Pancreas (tissue), 10 donors: ENCODE measurements around the gene ZPBP2. TPM values are rescaled to one million over a fixed set of nuclear protein-coding genes. Genes with fewer than 3 reads are reported as not detected.
"Not testable (repeated sequence)": the region's sequence is repeated elsewhere in the genome, so short reads cannot be mapped to it uniquely, and the experiment has no call there.

Source experiments
- ATAC-seq, 4 donors: fragments of 200-7000 bp; cut with Tn5 transposase; one replicate each; pipeline versions ENCODE4 v1.8.0 to v1.9.1; 2020; ENCODE audit warnings: mild to moderate bottlenecking in 4 of 4, moderate library complexity in 4 of 4
- DNase-seq, 6 donors: peaks; one replicate each; pipeline ENCODE4 v3.0.0-alpha.2; 2020
- FAIRE-seq: peaks from 2 replicates; lab custom pipeline; 2012; peaks lifted over from hg19 to GRCh38; lab: Jason Lieb, UNC
- H3K27ac ChIP-seq, 4 donors: fragments of 200-600 bp; sonication (generic); 1 replicate in 3 of 4; 2 replicates in 1 of 4; pipeline versions ENCODE4 v1.5.0 to v1.8.0; 2020
- H3K27me3 ChIP-seq, 4 donors: fragments of 200-600 bp; one replicate each; pipeline ENCODE4 v1.8.0; 2021
- H3K36me3 ChIP-seq, 3 donors: fragments of 200-600 bp; sonication (generic) in 1 of 3; one replicate each; pipeline versions ENCODE4 v1.5.0 to v1.8.0; 2020 to 2021
- H3K4me1 ChIP-seq, 3 donors: fragments of 200-600 bp; one replicate each; pipeline ENCODE4 v1.8.0; 2021
- H3K4me3 ChIP-seq, 4 donors: fragments of 200-600 bp; sonication (generic) in 2 of 4; one replicate each; pipeline versions ENCODE4 v1.5.0 to v1.8.0; 2020 to 2021
- H3K9me3 ChIP-seq, 4 donors: fragments of 200-600 bp; one replicate each; pipeline ENCODE4 v1.8.0; 2021
- CTCF ChIP-seq, 4 donors: fragments of 200-600 bp; sonication (generic) in 3 of 4; IDR thresholded peaks; one replicate each; pipeline versions ENCODE4 v1.5.0 to v1.8.0; 2021; ENCODE audit warnings: antibody characterized with exemption in 4 of 4
- WGBS, 2 donors: extraction: QIAGEN DNeasy Blood & Tissue Kit; methylation state at CpG; one replicate each; pipeline ENCODE4 v1.1.7; 2013; 5-methylcytosine and 5-hydroxymethylcytosine counted together
- intact Hi-C, 3 donors: fragments of 100-400 bp; cut with DNase I; formaldehyde crosslinking; loops; one replicate each; pipeline versions ENCODE4 v1.11.1 to v1.14.2; 2022
- polyA plus RNA-seq, 2 donors: library from polyadenylated mRNA; stranded (reverse); fragments of 200-250 nt; gene quantifications; one replicate each; pipeline ENCODE4 v1.2.3, GENCODE V29; 2013
- total RNA-seq, 6 donors: library from RNA; stranded (reverse); fragmentation: NEBNext Ultra II Directional in 4 of 6; extraction: Animal tissue kit (Norgen Biotek cat#: 25700) in 4 of 6; gene quantifications; one replicate each; pipeline versions ENCODE4 v1.2.1 to v1.2.4, GENCODE V29; 2021 to 2023
- donor health status: healthy with polysubstance abuse.
- donor health status: DM: no; HTN: no; CAD: no; lungs with moderate emphysema.
- donor health status: DM: no; HTN: no; CAD: no.
- donor health status: control.
- donor health status: control.
- donor health status: Bipolar disorder and iron deficiency.
- donor health status: DM: yes; HTN: yes; CAD: no.
- donor health status: DM: no; HTN: no; CAD: no.
- donor health status: DM: no; HTN: no; CAD: no.
- donor health status: DM: yes; HTN: yes; CAD: no.

Gene ZPBP2
- total and polyA plus RNA-seq, 8 donors: not detected

- no peaks in the 10 kb centered on the region for H3K9me3 ChIP-seq
- ATAC-seq (no peak), DNase-seq (no peak), FAIRE-seq (no peak)
- no peak overlapping the region for H3K27ac ChIP-seq
- intact Hi-C loops: no loop called here
- H3K36me3 ChIP-seq: no peaks in the 10 kb centered on the region
- no peak overlapping the region for H3K4me3 ChIP-seq
- 64 to 72% methylated on average over 2 of the region's 2 CpGs for WGBS, 2 donors
- TF ChIP-seq CTCF (IDR thresholded peaks at IDR 0.05): no peak
- peaks cover 0 to 16% (median 0%) of the 10 kb centered on the region in 4 donors for H3K27me3 ChIP-seq
- no peaks in the 10 kb centered on the region for H3K4me1 ChIP-seq
Measured at GRCh38 chr17:39871801-39872200, 3.8 kb downstream of the ZPBP2 start.

DNA sequence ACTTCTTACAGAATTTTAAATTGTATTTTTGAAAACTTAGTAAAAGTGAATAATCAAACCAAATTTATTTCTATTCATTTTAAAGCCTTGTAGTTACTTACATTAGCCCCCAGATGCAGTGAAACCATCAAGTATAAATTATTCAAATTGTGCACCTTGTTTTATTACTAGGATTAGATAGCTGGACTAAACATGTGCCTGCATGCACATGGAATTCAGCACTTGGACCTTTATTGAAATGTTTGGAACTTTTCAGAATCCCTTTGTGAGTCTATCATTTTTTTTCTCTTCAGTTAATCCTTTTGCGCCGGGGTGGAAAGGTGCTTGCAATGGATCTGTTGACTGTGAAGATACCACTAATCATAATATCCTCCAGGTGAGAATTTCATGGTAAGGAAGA, 4.7 kb downstream of the ZPBP2 start:
- WGBS, 2 donors: 24 to 40% methylated on average over 2 of the region's 2 CpGs
- no peak for DNase-seq
- Histone ChIP-seq H3K27ac (no peak overlapping the region), H3K27me3 (peaks cover 0 to 12% (median 0%) of the 10 kb centered on the region in 4 donors), H3K4me3 (no peak overlapping the region), H3K9me3 (no peaks in the 10 kb centered on the region), H3K36me3 (no peaks in the 10 kb centered on the region), H3K4me1 (no peaks in the 10 kb centered on the region)
- intact Hi-C loops: no loop called here
- ATAC-seq: peak in 1 of 4 donors; percentile 35
- no peak for FAIRE-seq
- TF ChIP-seq CTCF (IDR thresholded peaks at IDR 0.05): no peak

DNA sequence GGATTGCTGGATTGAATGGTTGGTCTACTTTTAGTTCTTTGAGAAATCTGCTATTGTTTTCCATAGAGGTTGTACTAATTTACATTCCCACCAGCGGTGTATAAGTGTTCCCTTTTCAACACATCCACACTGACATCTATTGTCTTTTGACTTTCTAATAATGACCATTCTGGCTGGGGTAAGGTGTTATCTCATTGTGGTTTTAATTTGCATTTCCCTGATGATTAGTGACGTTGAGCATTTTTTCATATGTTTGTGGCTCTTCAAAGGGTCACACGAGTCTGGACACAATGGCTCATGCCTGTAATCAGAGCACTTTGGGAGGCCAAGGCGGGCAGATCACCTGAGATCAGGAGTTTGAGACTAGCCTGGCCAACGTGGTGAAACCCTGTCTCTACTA, 18.1 kb downstream of the ZPBP2 start:
- not testable (repeated sequence) for ATAC-seq

GRCh38 chr17:39887078-39887477, 19.1 kb downstream of the ZPBP2 start:
- no peaks in the 10 kb centered on the region for H3K27me3 ChIP-seq
- H3K27ac ChIP-seq: no peak overlapping the region
- TF ChIP-seq CTCF (IDR thresholded peaks at IDR 0.05): no peak
- intact Hi-C loops: no loop called here
- no peak for ATAC-seq
- H3K36me3 ChIP-seq: no peaks in the 10 kb centered on the region
- H3K9me3 ChIP-seq: no peaks in the 10 kb centered on the region
- FAIRE-seq: no peak
- no peak for DNase-seq
- no peak overlapping the region for H3K4me3 ChIP-seq
- H3K4me1 ChIP-seq: no peaks in the 10 kb centered on the region

More for the DNA sequence above, 18.1 kb downstream of the ZPBP2 start:
- DNase-seq, H3K27ac ChIP-seq, H3K4me1 ChIP-seq, intact Hi-C loops, H3K9me3 ChIP-seq, FAIRE-seq, H3K36me3 ChIP-seq, H3K4me3 ChIP-seq, H3K27me3 ChIP-seq: not testable (repeated sequence)
- 55 to 64% methylated on average over 5 of the region's 5 CpGs for WGBS, 2 donors

- 7 to 12% methylated on average over 2 of the region's 2 CpGs for WGBS, 2 donors
- Histone ChIP-seq H3K27me3 (no peaks in the 10 kb centered on the region), H3K27ac (no peak overlapping the region), H3K4me1 (no peaks in the 10 kb centered on the region), H3K4me3 (no peak overlapping the region), H3K9me3 (no peaks in the 10 kb centered on the region), H3K36me3 (no peaks in the 10 kb centered on the region)
- ATAC-seq (no peak), DNase-seq (no peak), FAIRE-seq (no peak)
- TF ChIP-seq CTCF (IDR thresholded peaks at IDR 0.05): no peak
- intact Hi-C loops: no loop called here
Measured at GRCh38 chr17:39889200-39889599, 21.2 kb downstream of the ZPBP2 start.
